GM12872 (cell line): Measurements from ENCODE around the gene GRIP1.

ENCODE experiments used
- CTCF ChIP-seq: IDR thresholded peaks from 3 replicates; pipeline ENCODE4 v1.5.1; 2011; ENCODE audit warnings: low read depth, mild to moderate bottlenecking, low read length, moderate library complexity; ENCODE audit not compliant: insufficient read depth

Gene GRIP1

GRCh38 chr12:66589095-66589494 is 89.8 kb downstream of the GRIP1 start:
- TF ChIP-seq CTCF: no peak

- TF ChIP-seq CTCF: no peak
Measured at GRCh38 chr12:66587912-66588311, 91.0 kb downstream of the GRIP1 start.

GRCh38 chr12:66584673-66585072 is 94.2 kb downstream of the GRIP1 start:
- no peak for TF ChIP-seq CTCF

GRCh38 chr12:66573605-66574004 is 105.3 kb downstream of the GRIP1 start:
- TF ChIP-seq CTCF: no peak

GRCh38 chr12:66572845-66573244 is 106.0 kb downstream of the GRIP1 start:
- no peak for TF ChIP-seq CTCF

GRCh38 chr12:66571361-66571915 is 107.4 kb downstream of the GRIP1 start:
- TF ChIP-seq CTCF: no peak

- no peak for TF ChIP-seq CTCF
Measured at GRCh38 chr12:66563220-66563619, 115.7 kb downstream of the GRIP1 start.

- no peak for TF ChIP-seq CTCF
Measured at GRCh38 chr12:66555113-66555512, 123.8 kb downstream of the GRIP1 start.
